Immature natural killer cell (primary cell): ENCODE data around the gene NCKAP5. TPM values are rescaled to one million over a fixed set of nuclear protein-coding genes. Genes with fewer than 3 reads are reported as not detected.
"Not testable (repeated sequence)": the region's sequence is repeated elsewhere in the genome, so short reads cannot be mapped to it uniquely, and the experiment has no call there.

Experiments used
- DNase-seq, 3 donors: peaks; one replicate each; pipeline ENCODE4 v3.0.0; 2022; ENCODE audit warnings: mixed read lengths in 1 of 3
- H3K27ac Mint-ChIP-seq, 6 donors: one replicate each; pipeline ENCODE4 v1.8.0; 2020; ENCODE audit warnings: mixed read lengths in 6 of 6, mild to moderate bottlenecking in 5 of 6, inconsistent platforms in 4 of 6, moderate library complexity in 3 of 6
- H3K27me3 Mint-ChIP-seq, 3 donors: one replicate each; pipeline ENCODE4 v1.8.0; 2020 to 2021; ENCODE audit warnings: low read depth in 3 of 3, mild to moderate bottlenecking in 3 of 3, mixed read lengths in 3 of 3, moderate library complexity in 3 of 3, inconsistent platforms in 1 of 3
- H3K36me3 Mint-ChIP-seq, 3 donors: one replicate each; pipeline ENCODE4 v1.8.0; 2020; ENCODE audit warnings: mixed read lengths in 3 of 3, inconsistent platforms in 2 of 3, mild to moderate bottlenecking in 2 of 3
- H3K4me1 Mint-ChIP-seq, 2 donors: one replicate each; pipeline ENCODE4 v1.8.0; 2020; ENCODE audit warnings: inconsistent platforms in 2 of 2, mild to moderate bottlenecking in 2 of 2, mixed read lengths in 2 of 2, moderate library complexity in 1 of 2
- H3K4me3 Mint-ChIP-seq, 5 donors: one replicate each; pipeline ENCODE4 v1.8.0; 2020; ENCODE audit warnings: mild to moderate bottlenecking in 5 of 5, mixed read lengths in 5 of 5, inconsistent platforms in 3 of 5, moderate library complexity in 3 of 5
- H3K9me3 Mint-ChIP-seq, 6 donors: one replicate each; pipeline ENCODE4 v1.8.0; 2020; ENCODE audit warnings: mild to moderate bottlenecking in 6 of 6, mixed read lengths in 6 of 6, inconsistent platforms in 4 of 6, moderate library complexity in 3 of 6
- polyA plus RNA-seq, 3 donors: library from polyadenylated mRNA; unstranded; fragments of 300-500 nt; fragmentation: Illumina TruSeq; gene quantifications; one replicate each; pipeline ENCODE4 v1.2.3, GENCODE V29; 2021

Gene NCKAP5
- polyA plus RNA-seq, 3 donors from 2014 or later, result not detected

GRCh38 chr2:132726155-132726554 lies 842.1 kb downstream of the NCKAP5 start:
- no peak for DNase-seq
- H3K4me3 Mint-ChIP-seq, result no peak overlapping the region
- no peaks in the 10 kb centered on the region for H3K4me1 Mint-ChIP-seq
- no peaks in the 10 kb centered on the region for H3K36me3 Mint-ChIP-seq
- peaks cover 0 to 3% (median 0%) of the 10 kb centered on the region in 3 donors for H3K27me3 Mint-ChIP-seq
- H3K9me3 Mint-ChIP-seq, result peaks cover 3 to 21% (median 11%) of the 10 kb centered on the region in 6 donors
- H3K27ac Mint-ChIP-seq, result no peak overlapping the region

GRCh38 chr2:132725748-132726147 lies 842.5 kb downstream of the NCKAP5 start:
- Mint-ChIP-seq H3K27me3 (peaks cover 0 to 3% (median 0%) of the 10 kb centered on the region in 3 donors), H3K4me1 (no peaks in the 10 kb centered on the region), H3K9me3 (peaks cover 3 to 21% (median 11%) of the 10 kb centered on the region in 6 donors), H3K36me3 (no peaks in the 10 kb centered on the region), H3K27ac (no peak overlapping the region), H3K4me3 (no peak overlapping the region)
- DNase-seq, result no peak

- no peak overlapping the region for H3K27ac Mint-ChIP-seq
- no peak overlapping the region for H3K4me3 Mint-ChIP-seq
- H3K9me3 Mint-ChIP-seq, result peaks cover 3 to 21% (median 11%) of the 10 kb centered on the region in 6 donors
- peaks cover 0 to 3% (median 0%) of the 10 kb centered on the region in 3 donors for H3K27me3 Mint-ChIP-seq
- H3K36me3 Mint-ChIP-seq, result no peaks in the 10 kb centered on the region
- no peak for DNase-seq
- H3K4me1 Mint-ChIP-seq, result no peaks in the 10 kb centered on the region
These were observed 843.1 kb downstream of the NCKAP5 start for GRCh38 chr2:132725148-132725547.

- Mint-ChIP-seq H3K9me3 (peaks cover 3 to 21% (median 8%) of the 10 kb centered on the region in 6 donors), H3K4me3 (no peak overlapping the region), H3K27me3 (peaks cover 0 to 3% (median 1%) of the 10 kb centered on the region in 3 donors), H3K27ac (no peak overlapping the region), H3K36me3 (no peaks in the 10 kb centered on the region), H3K4me1 (no peaks in the 10 kb centered on the region)
- no peak for DNase-seq
These were observed 846.3 kb downstream of the NCKAP5 start for GRCh38 chr2:132721938-132722337.

GRCh38 chr2:132720393-132720792 lies 847.9 kb downstream of the NCKAP5 start:
- H3K27me3 Mint-ChIP-seq, result peaks cover 0 to 3% (median 1%) of the 10 kb centered on the region in 3 donors
- DNase-seq, result no peak
- no peaks in the 10 kb centered on the region for H3K36me3 Mint-ChIP-seq
- no peak overlapping the region for H3K27ac Mint-ChIP-seq
- H3K9me3 Mint-ChIP-seq, result peaks cover 3 to 16% (median 8%) of the 10 kb centered on the region in 6 donors
- H3K4me3 Mint-ChIP-seq, result no peak overlapping the region
- no peaks in the 10 kb centered on the region for H3K4me1 Mint-ChIP-seq

- no peak overlapping the region for H3K27ac Mint-ChIP-seq
- H3K36me3 Mint-ChIP-seq, result no peaks in the 10 kb centered on the region
- H3K4me1 Mint-ChIP-seq, result no peaks in the 10 kb centered on the region
- H3K4me3 Mint-ChIP-seq, result no peak overlapping the region
- H3K9me3 Mint-ChIP-seq, result peaks cover 2 to 12% (median 7%) of the 10 kb centered on the region in 6 donors
- H3K27me3 Mint-ChIP-seq, result peaks cover 0 to 1% (median 0%) of the 10 kb centered on the region in 3 donors
- no peak for DNase-seq
These were observed 848.8 kb downstream of the NCKAP5 start for GRCh38 chr2:132719480-132719879.

GRCh38 chr2:132716954-132717353 lies 851.3 kb downstream of the NCKAP5 start:
- H3K27me3 Mint-ChIP-seq, result peaks cover 0 to 1% (median 0%) of the 10 kb centered on the region in 3 donors
- peaks cover 0 to 6% (median 2%) of the 10 kb centered on the region in 6 donors for H3K9me3 Mint-ChIP-seq
- no peak overlapping the region for H3K4me3 Mint-ChIP-seq
- no peaks in the 10 kb centered on the region for H3K4me1 Mint-ChIP-seq
- DNase-seq, result no peak
- H3K36me3 Mint-ChIP-seq, result no peaks in the 10 kb centered on the region
- no peak overlapping the region for H3K27ac Mint-ChIP-seq

- peaks cover 0 to 6% (median 2%) of the 10 kb centered on the region in 6 donors for H3K9me3 Mint-ChIP-seq
- H3K4me3 Mint-ChIP-seq, result no peak overlapping the region
- peaks cover 0 to 1% (median 0%) of the 10 kb centered on the region in 3 donors for H3K27me3 Mint-ChIP-seq
- no peak overlapping the region for H3K27ac Mint-ChIP-seq
- no peaks in the 10 kb centered on the region for H3K36me3 Mint-ChIP-seq
- DNase-seq, result no peak
- no peaks in the 10 kb centered on the region for H3K4me1 Mint-ChIP-seq
These were observed 852.6 kb downstream of the NCKAP5 start for GRCh38 chr2:132715386-132716351.

GRCh38 chr2:132703396-132703795 lies 864.9 kb downstream of the NCKAP5 start:
- no peaks in the 10 kb centered on the region for H3K27me3 Mint-ChIP-seq
- H3K27ac Mint-ChIP-seq, result no peak overlapping the region
- H3K36me3 Mint-ChIP-seq, result no peaks in the 10 kb centered on the region
- no peaks in the 10 kb centered on the region for H3K4me1 Mint-ChIP-seq
- peaks cover 0 to 13% (median 5%) of the 10 kb centered on the region in 6 donors for H3K9me3 Mint-ChIP-seq
- DNase-seq, result no peak
- no peak overlapping the region for H3K4me3 Mint-ChIP-seq

GRCh38 chr2:132701810-132702209 lies 866.5 kb downstream of the NCKAP5 start:
- peaks cover 0 to 21% (median 6%) of the 10 kb centered on the region in 6 donors for H3K9me3 Mint-ChIP-seq
- DNase-seq, result no peak
- no peaks in the 10 kb centered on the region for H3K4me1 Mint-ChIP-seq
- H3K27ac Mint-ChIP-seq, result no peak overlapping the region
- H3K27me3 Mint-ChIP-seq, result no peaks in the 10 kb centered on the region
- H3K36me3 Mint-ChIP-seq, result no peaks in the 10 kb centered on the region
- no peak overlapping the region for H3K4me3 Mint-ChIP-seq

GRCh38 chr2:132699802-132700201 lies 868.5 kb downstream of the NCKAP5 start:
- H3K9me3 Mint-ChIP-seq, result peaks cover 1 to 21% (median 5%) of the 10 kb centered on the region in 6 donors
- not testable (repeated sequence) for H3K27me3 Mint-ChIP-seq, H3K36me3 Mint-ChIP-seq, H3K27ac Mint-ChIP-seq, H3K4me3 Mint-ChIP-seq, DNase-seq, H3K4me1 Mint-ChIP-seq

- not testable (repeated sequence) for H3K4me3 Mint-ChIP-seq
These were observed 869.9 kb downstream of the NCKAP5 start for GRCh38 chr2:132698347-132698746.

GRCh38 chr2:132697556-132698205 lies 870.6 kb downstream of the NCKAP5 start:
- Mint-ChIP-seq H3K27ac (no peak overlapping the region), H3K4me3 (no peak overlapping the region), H3K36me3 (peaks cover 0 to 4% (median 0%) of the 10 kb centered on the region in 3 donors), H3K27me3 (peaks cover 0 to 3% (median 2%) of the 10 kb centered on the region in 3 donors), H3K9me3 (peaks cover 3 to 26% (median 7%) of the 10 kb centered on the region in 6 donors), H3K4me1 (no peaks in the 10 kb centered on the region)
- no peak for DNase-seq

More at GRCh38 chr2:132698347-132698746, 869.9 kb downstream of the NCKAP5 start:
- H3K9me3 Mint-ChIP-seq, result peaks cover 1 to 21% (median 6%) of the 10 kb centered on the region in 6 donors
- DNase-seq, H3K4me1 Mint-ChIP-seq, H3K27ac Mint-ChIP-seq, H3K27me3 Mint-ChIP-seq, H3K36me3 Mint-ChIP-seq: not testable (repeated sequence)

GRCh38 chr2:132692816-132693215 lies 875.4 kb downstream of the NCKAP5 start:
- Mint-ChIP-seq H3K27me3 (peaks cover 0 to 3% (median 2%) of the 10 kb centered on the region in 3 donors), H3K9me3 (peaks cover 3 to 30% (median 5%) of the 10 kb centered on the region in 6 donors), H3K27ac (no peak overlapping the region), H3K4me1 (no peaks in the 10 kb centered on the region), H3K4me3 (no peak overlapping the region), H3K36me3 (peaks cover 0 to 4% (median 0%) of the 10 kb centered on the region in 3 donors)
- no peak for DNase-seq
